Nephron (organoid): ENCODE results near the gene DRC7.
"Not testable (repeated sequence)": the region's sequence is repeated elsewhere in the genome, so short reads cannot be mapped to it uniquely, and the experiment has no call there.

Source experiments
- H3K27ac Mint-ChIP-seq, 3 experiments: 2 replicates each; pipeline ENCODE4 v1.8.0; 2020; ENCODE audit warnings: mixed read lengths in 3 of 3, mild to moderate bottlenecking in 2 of 3, moderate library complexity in 1 of 3
- H3K27me3 Mint-ChIP-seq: 2 replicates; pipeline ENCODE4 v1.8.0; 2021; ENCODE audit warnings: low read depth, mild to moderate bottlenecking, moderate library complexity, mixed read lengths
- H3K36me3 Mint-ChIP-seq: 2 replicates; pipeline ENCODE4 v1.8.0; 2020; ENCODE audit warnings: low read depth, mixed read lengths
- H3K4me1 Mint-ChIP-seq: 2 replicates; pipeline ENCODE4 v1.8.0; 2020; ENCODE audit warnings: mixed read lengths
- H3K4me3 Mint-ChIP-seq, 3 experiments: 2 replicates each; pipeline ENCODE4 v1.8.0; 2020; ENCODE audit warnings: mild to moderate bottlenecking in 3 of 3, mixed read lengths in 3 of 3, moderate library complexity in 2 of 3
- H3K9me3 Mint-ChIP-seq: 2 replicates; pipeline ENCODE4 v1.8.0; 2020; ENCODE audit warnings: mixed read lengths
- CTCF ChIP-seq, 3 experiments: fragments of 200-600 bp; sonication (generic); IDR thresholded peaks; one replicate each; pipeline ENCODE4 v1.5.0; 2021; ENCODE audit warnings: antibody characterized with exemption in 3 of 3; ENCODE audit not compliant: unreplicated experiment in 3 of 3

Gene DRC7

GRCh38 chr16:57743458-57743857 is 48.9 kb downstream of the DRC7 start:
- Mint-ChIP-seq H3K27ac (peak overlapping the region in 1 of 3 experiments; percentile 72), H3K36me3 (peaks cover 15% of the 10 kb centered on the region), H3K9me3 (no peaks in the 10 kb centered on the region), H3K4me3 (peak overlapping the region in 1 of 3 experiments; percentile 15), H3K27me3 (no peaks in the 10 kb centered on the region), H3K4me1 (peaks cover 47% of the 10 kb centered on the region)
- no peak for TF ChIP-seq CTCF (IDR thresholded peaks at IDR 0.05; ENCODE audit: unreplicated experiment in 3 of 3)

- Mint-ChIP-seq H3K27me3 (no peaks in the 10 kb centered on the region), H3K9me3 (no peaks in the 10 kb centered on the region)
Measured at GRCh38 chr16:57743886-57744641, 49.5 kb downstream of the DRC7 start.

GRCh38 chr16:57744642-57744903 is 50.0 kb downstream of the DRC7 start:
- no peak for TF ChIP-seq CTCF (IDR thresholded peaks at IDR 0.05; ENCODE audit: unreplicated experiment in 3 of 3)
- peaks cover 47% of the 10 kb centered on the region for H3K4me1 Mint-ChIP-seq
- H3K27ac Mint-ChIP-seq: no peak overlapping the region
- no peaks in the 10 kb centered on the region for H3K9me3 Mint-ChIP-seq
- H3K4me3 Mint-ChIP-seq: no peak overlapping the region
- peaks cover 18% of the 10 kb centered on the region for H3K36me3 Mint-ChIP-seq
- H3K27me3 Mint-ChIP-seq: no peaks in the 10 kb centered on the region

More at GRCh38 chr16:57743886-57744641, 49.5 kb downstream of the DRC7 start:
- Mint-ChIP-seq H3K27ac (peak overlapping the region in 1 of 3 experiments; percentile 72), H3K4me3 (peak overlapping the region in 1 of 3 experiments; percentile 15), H3K4me1 (peaks cover 47% of the 10 kb centered on the region), H3K36me3 (peaks cover 18% of the 10 kb centered on the region)
- TF ChIP-seq CTCF (IDR thresholded peaks at IDR 0.05; ENCODE audit: unreplicated experiment in 3 of 3): no peak

- no peak for TF ChIP-seq CTCF (IDR thresholded peaks at IDR 0.05; ENCODE audit: unreplicated experiment in 3 of 3)
- Mint-ChIP-seq H3K4me1 (peaks cover 49% of the 10 kb centered on the region), H3K27ac (peak overlapping the region in 1 of 3 experiments; percentile 67), H3K36me3 (peaks cover 18% of the 10 kb centered on the region), H3K27me3 (no peaks in the 10 kb centered on the region), H3K4me3 (no peak overlapping the region), H3K9me3 (no peaks in the 10 kb centered on the region)
Measured at GRCh38 chr16:57745768-57746167, 51.2 kb downstream of the DRC7 start.

GRCh38 chr16:57746316-57746715 is 51.7 kb downstream of the DRC7 start:
- H3K9me3 Mint-ChIP-seq, H3K27me3 Mint-ChIP-seq, H3K4me3 Mint-ChIP-seq: not testable (repeated sequence)
- Mint-ChIP-seq H3K27ac (peak overlapping the region in 1 of 3 experiments; percentile 67), H3K36me3 (peaks cover 18% of the 10 kb centered on the region), H3K4me1 (peaks cover 49% of the 10 kb centered on the region)

GRCh38 chr16:57747091-57747490 is 52.5 kb downstream of the DRC7 start:
- Mint-ChIP-seq H3K4me1 (peaks cover 43% of the 10 kb centered on the region), H3K36me3 (peaks cover 18% of the 10 kb centered on the region), H3K4me3 (no peak overlapping the region)

More at GRCh38 chr16:57747091-57747490, 52.5 kb downstream of the DRC7 start:
- Mint-ChIP-seq H3K27ac (no peak overlapping the region), H3K9me3 (no peaks in the 10 kb centered on the region), H3K27me3 (no peaks in the 10 kb centered on the region)
- TF ChIP-seq CTCF (IDR thresholded peaks at IDR 0.05; ENCODE audit: unreplicated experiment in 3 of 3): no peak
